Measurements from ENCODE around the gene PDE10A.

The PDE10A gene

GRCh38 chr6:165581678-165582077 lies 81.4 kb downstream of the PDE10A start:
- TF ChIP-seq GATA2 (IDR thresholded peaks at IDR 0.05; ENCODE audit: low read depth, low read length) (no peak), GATA3 (IDR thresholded peaks at IDR 0.05; ENCODE audit: low read depth, low read length) (no peak)

- TF ChIP-seq GATA3 (IDR thresholded peaks at IDR 0.05; ENCODE audit: low read depth, low read length) = no peak
- no peak for TF ChIP-seq GATA2 (IDR thresholded peaks at IDR 0.05; ENCODE audit: low read depth, low read length)
These were observed 82.9 kb downstream of the PDE10A start for GRCh38 chr6:165580136-165580535.

DNA sequence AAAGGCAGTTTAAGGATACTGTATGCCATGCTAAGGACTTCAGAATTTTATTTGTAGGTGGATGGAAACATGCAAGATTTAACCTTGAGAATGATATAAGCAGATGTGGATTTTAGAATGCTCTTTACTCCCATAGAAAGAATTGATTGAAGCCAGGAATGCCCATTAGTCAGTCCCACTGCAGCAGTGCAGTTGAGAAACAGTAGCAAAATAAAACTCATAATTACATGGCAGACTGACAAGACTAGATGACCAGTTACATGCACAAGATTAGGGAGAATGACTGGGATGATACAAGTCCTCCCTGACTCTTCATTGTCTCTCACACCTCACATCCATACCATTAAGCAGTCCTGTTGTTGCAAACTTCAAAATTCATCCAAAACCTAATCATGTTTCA lies 83.9 kb downstream of the PDE10A start:
- no peak for TF ChIP-seq GATA2 (IDR thresholded peaks at IDR 0.05; ENCODE audit: low read depth, low read length)
- no peak for TF ChIP-seq GATA3 (IDR thresholded peaks at IDR 0.05; ENCODE audit: low read depth, low read length)

DNA sequence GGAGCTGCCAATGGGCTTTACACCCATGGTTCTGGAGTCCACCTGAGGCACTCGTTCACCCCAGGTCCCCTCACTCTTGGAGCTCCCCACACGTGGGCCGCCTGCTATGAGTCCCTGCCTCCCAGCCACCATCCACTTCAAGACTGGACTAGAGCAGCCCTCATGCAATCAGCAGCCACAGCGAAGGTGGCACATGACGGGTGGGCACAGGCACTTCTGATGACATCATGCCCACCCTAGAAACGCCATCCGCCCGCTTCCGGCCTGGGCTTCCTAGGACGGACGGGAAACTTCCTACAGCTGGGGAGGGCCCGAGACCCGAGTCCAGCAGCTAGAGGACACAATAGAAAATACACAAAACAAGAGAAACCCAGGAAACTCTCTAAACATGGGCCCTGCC lies 85.5 kb downstream of the PDE10A start:
- TF ChIP-seq GATA2 (IDR thresholded peaks at IDR 0.05; ENCODE audit: low read depth, low read length) (no peak), GATA3 (IDR thresholded peaks at IDR 0.05; ENCODE audit: low read depth, low read length) (no peak)

- TF ChIP-seq GATA3 (IDR thresholded peaks at IDR 0.05; ENCODE audit: low read depth, low read length) = no peak
- TF ChIP-seq GATA2 (IDR thresholded peaks at IDR 0.05; ENCODE audit: low read depth, low read length) = no peak
These were observed 87.9 kb downstream of the PDE10A start for GRCh38 chr6:165575158-165575549.

DNA sequence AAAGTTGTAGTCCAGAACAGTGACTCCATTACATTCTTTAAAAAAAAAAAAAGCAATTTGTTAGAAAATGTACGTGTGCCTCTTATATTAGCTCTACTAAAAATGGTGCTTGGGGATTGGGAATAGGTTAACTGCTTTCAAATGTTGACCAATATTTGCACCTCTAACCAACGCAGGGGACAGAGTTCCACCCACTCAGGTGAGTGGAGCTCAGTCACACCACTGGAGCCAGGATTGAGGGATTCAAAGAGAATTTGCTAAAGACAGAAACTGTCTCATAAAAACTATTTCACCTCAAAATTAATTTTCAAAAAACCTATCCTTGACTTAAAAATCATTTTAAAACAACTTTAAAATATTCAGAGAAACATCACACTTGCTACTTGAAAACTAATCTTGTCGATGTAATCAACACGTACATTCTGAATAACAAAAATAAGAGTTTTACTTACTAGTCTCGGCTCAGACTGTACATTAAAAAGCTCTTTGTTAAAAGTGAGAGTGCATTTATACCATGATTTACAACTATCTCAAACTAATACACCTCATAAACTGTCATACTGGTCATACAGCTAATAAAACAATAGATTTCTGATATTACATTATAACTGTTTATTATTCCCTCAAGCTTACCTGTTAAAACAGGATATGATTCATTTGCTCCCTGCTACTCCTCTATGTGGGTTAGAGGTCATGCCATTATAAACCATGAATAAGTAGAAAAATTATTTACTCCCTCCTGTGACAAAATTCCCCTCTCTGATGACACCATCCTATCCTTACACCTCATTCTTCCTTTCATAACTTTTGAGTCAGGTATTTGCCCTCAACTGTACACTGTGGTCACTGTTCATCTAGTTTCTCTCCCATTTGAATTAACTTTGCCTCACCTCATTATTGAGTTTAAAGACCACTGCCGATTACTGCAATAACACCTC lies 88.6 kb downstream of the PDE10A start:
- TF ChIP-seq GATA3 (IDR thresholded peaks at IDR 0.05; ENCODE audit: low read depth, low read length) = no peak
- TF ChIP-seq GATA2 (IDR thresholded peaks at IDR 0.05; ENCODE audit: low read depth, low read length) = no peak

DNA sequence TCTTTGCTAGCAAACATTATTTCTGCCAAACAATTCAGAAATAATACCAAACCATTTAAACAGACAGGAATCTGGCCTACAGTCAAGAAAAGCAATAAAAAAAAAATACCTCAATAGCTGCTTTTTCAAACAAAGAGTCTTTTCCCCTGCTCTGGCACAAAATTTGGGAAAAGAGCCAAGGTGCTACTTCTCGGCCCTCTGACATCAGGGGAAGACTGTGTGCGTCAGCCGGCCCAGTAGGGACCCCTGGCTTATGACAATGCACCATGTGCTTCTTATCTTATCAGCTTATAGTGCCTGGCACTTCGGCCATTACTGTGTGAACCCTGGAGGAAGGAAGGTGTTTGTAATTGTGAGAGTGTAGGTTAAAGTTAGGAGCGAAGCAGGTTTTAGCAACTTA lies 89.4 kb downstream of the PDE10A start:
- peak; percentile 81 for TF ChIP-seq GATA2 (IDR thresholded peaks at IDR 0.05; ENCODE audit: low read depth, low read length)
- peak; percentile 45; the same call in 1 of the 2 replicates for TF ChIP-seq GATA3 (IDR thresholded peaks at IDR 0.05; ENCODE audit: low read depth, low read length)

GRCh38 chr6:165571721-165572132 lies 91.3 kb downstream of the PDE10A start:
- TF ChIP-seq GATA3 (IDR thresholded peaks at IDR 0.05; ENCODE audit: low read depth, low read length) (no peak), GATA2 (IDR thresholded peaks at IDR 0.05; ENCODE audit: low read depth, low read length) (no peak)

DNA sequence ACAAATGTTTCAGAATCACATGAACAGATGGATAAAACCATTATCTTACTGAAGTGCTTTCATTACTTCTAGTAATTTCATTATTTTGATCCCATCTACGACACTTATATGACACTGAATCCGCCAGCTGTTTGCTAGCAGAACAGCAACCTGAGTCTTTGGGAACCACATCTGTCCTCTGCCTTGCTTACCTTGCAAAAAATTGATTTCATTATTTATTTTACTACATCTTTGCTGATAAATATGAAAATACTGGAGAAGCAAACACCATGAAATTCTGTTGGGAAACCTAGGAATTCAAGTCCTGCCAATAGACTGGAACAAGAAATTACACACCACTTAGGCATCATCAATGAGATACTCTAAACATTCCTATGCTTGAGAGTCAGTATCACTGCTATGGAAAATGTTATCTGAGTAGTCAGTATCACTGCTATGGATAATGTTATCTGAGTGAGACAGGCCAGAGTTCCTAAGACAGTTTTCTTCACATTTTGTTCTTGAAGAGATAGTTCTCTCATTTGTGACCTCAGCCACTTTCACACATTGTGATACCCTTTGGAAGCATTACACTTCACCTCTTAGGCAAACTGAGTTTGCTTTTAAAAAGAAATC lies 91.9 kb downstream of the PDE10A start:
- TF ChIP-seq GATA3 (IDR thresholded peaks at IDR 0.05; ENCODE audit: low read depth, low read length) (no peak), GATA2 (IDR thresholded peaks at IDR 0.05; ENCODE audit: low read depth, low read length) (no peak)

- peak; percentile 20; the same call in 1 of the 2 replicates for TF ChIP-seq GATA3 (IDR thresholded peaks at IDR 0.05; ENCODE audit: low read depth, low read length)
- TF ChIP-seq GATA2 (IDR thresholded peaks at IDR 0.05; ENCODE audit: low read depth, low read length) = peak; percentile 35; the same call in 1 of the 2 replicates
These were observed 94.7 kb downstream of the PDE10A start for GRCh38 chr6:165568326-165568725.

DNA sequence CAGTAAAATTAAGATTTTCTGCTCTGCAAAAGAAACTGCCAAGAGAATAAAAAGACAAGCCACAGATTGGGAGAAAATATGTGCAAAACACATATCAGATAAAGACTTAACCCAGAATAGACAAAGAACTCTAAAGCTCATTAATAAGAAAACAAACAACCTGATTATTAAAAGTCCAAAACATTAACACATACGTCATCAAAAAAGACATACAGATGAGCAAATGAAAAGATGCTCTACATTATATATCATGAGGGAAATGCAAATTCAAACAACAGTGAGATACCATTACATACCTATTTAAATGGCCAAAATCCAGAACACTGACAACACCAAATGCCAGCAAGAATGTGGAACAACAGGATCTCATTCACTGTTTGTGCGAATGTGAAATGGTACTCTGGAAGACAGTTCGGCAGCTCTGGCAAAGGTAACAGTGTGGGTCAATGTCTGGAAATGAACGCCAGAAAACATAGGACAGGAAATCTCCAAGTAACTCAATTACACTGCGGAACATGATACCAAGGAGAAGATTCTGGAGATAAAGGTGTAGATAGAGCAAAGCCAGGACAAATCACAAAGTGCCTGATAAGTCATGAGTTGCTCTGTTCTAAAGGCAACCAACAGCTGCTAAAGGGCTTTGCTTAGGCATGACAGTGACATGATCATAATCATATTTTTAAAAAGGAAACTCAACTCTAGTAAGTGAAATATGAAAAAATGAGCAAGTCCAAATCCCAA lies 96.8 kb downstream of the PDE10A start:
- peak; percentile 73; the same call in 1 of the 2 replicates for TF ChIP-seq GATA2 (IDR thresholded peaks at IDR 0.05; ENCODE audit: low read depth, low read length)
- peak; percentile 80 for TF ChIP-seq GATA3 (IDR thresholded peaks at IDR 0.05; ENCODE audit: low read depth, low read length)

- TF ChIP-seq GATA2 (IDR thresholded peaks at IDR 0.05; ENCODE audit: low read depth, low read length) (no peak), GATA3 (IDR thresholded peaks at IDR 0.05; ENCODE audit: low read depth, low read length) (no peak)
These were observed 100.5 kb downstream of the PDE10A start for GRCh38 chr6:165562421-165563090.

GRCh38 chr6:165559632-165560031 lies 103.4 kb downstream of the PDE10A start:
- TF ChIP-seq GATA3 (IDR thresholded peaks at IDR 0.05; ENCODE audit: low read depth, low read length) (no peak), GATA2 (IDR thresholded peaks at IDR 0.05; ENCODE audit: low read depth, low read length) (no peak)

GRCh38 chr6:165557674-165558073 lies 105.4 kb downstream of the PDE10A start:
- TF ChIP-seq GATA2 (IDR thresholded peaks at IDR 0.05; ENCODE audit: low read depth, low read length) = no peak
- TF ChIP-seq GATA3 (IDR thresholded peaks at IDR 0.05; ENCODE audit: low read depth, low read length) = no peak

All from SH-SY5Y (cell line).